OCI-LY7 (cell line): Measurements from ENCODE around the gene KTN1. TPM values are rescaled to one million over a fixed set of nuclear protein-coding genes. Genes with fewer than 3 reads are reported as not detected.

Source experiments
- BruUV-seq: library from RNA; stranded (reverse); fragments of 400-500 nt; replicated peaks from 2 replicates; lab custom pipeline; 2021; lab: Mats Ljungman, UMichigan
- CTCF ChIA-PET: fragments of 300-600 bp; sonication (Branson Sonifier 250); formaldehyde crosslinking; loops from one replicate; lab custom pipeline; 2022; ENCODE audit warnings: antibody characterized with exemption; ENCODE audit not compliant: unreplicated experiment; lab: Charles Lee
- POLR2A ChIA-PET: fragments of 300-600 bp; sonication (Branson Sonifier 250); formaldehyde crosslinking; loops from one replicate; lab custom pipeline; 2022; ENCODE audit warnings: antibody characterized with exemption; lab: Charles Lee
- DNase-seq: peaks from one replicate; pipeline ENCODE4 v3.0.0-alpha.2; 2015; ENCODE audit warnings: low spot score
- H2AFZ ChIP-seq: fragments of 200-600 bp; sonication (generic), shearing (Covaris generic); 2 replicates; pipeline ENCODE4 v1.6.1; 2014; ENCODE audit warnings: mild to moderate bottlenecking, antibody characterized with exemption, low read length, moderate library complexity
- H3K27ac ChIP-seq: fragments of 200-600 bp; sonication (generic); 2 replicates; pipeline ENCODE4 v1.5.1; 2014; ENCODE audit warnings: mixed run types, low read depth, mild to moderate bottlenecking, moderate library complexity, low read length, inconsistent platforms; ENCODE audit not compliant: poor library complexity, severe bottlenecking
- H3K36me3 ChIP-seq: fragments of 200-600 bp; sonication (generic); 2 replicates; pipeline ENCODE4 v1.6.1; 2014; ENCODE audit warnings: mild to moderate bottlenecking, antibody characterized with exemption, low read length, moderate library complexity, mixed read lengths; ENCODE audit not compliant: insufficient read depth
- H3K4me1 ChIP-seq: fragments of 200-600 bp; sonication (generic); 2 replicates; pipeline ENCODE4 v1.5.1; 2014; ENCODE audit warnings: mild to moderate bottlenecking, low read length; ENCODE audit not compliant: insufficient read depth, poor library complexity, severe bottlenecking
- H3K4me2 ChIP-seq: fragments of 200-600 bp; sonication (generic); 2 replicates; pipeline ENCODE4 v1.6.1; 2014; ENCODE audit warnings: mild to moderate bottlenecking, low read length
- H3K4me3 ChIP-seq: fragments of 200-600 bp; sonication (generic); 2 replicates; pipeline ENCODE4 v1.5.1; 2014; ENCODE audit warnings: mild to moderate bottlenecking, low read depth, low read length; ENCODE audit not compliant: poor library complexity, severe bottlenecking
- H3K79me2 ChIP-seq: fragments of 200-600 bp; sonication (generic); 2 replicates; pipeline ENCODE4 v1.6.1; 2016; ENCODE audit warnings: low read depth, mild to moderate bottlenecking, low read length, moderate library complexity, mixed read lengths; ENCODE audit not compliant: insufficient read depth
- H3K9me2 ChIP-seq: fragments of 200-600 bp; sonication (generic); 2 replicates; pipeline ENCODE4 v1.6.1; 2016; ENCODE audit warnings: mild to moderate bottlenecking, low read length, mixed read lengths; ENCODE audit not compliant: insufficient read depth
- H3K9me3 ChIP-seq: fragments of 200-600 bp; sonication (generic); 2 replicates; pipeline ENCODE4 v1.6.1; 2014; ENCODE audit warnings: mild to moderate bottlenecking, mixed run types, low read length, mixed read lengths
- H4K20me1 ChIP-seq: fragments of 200-600 bp; sonication (generic); 2 replicates; pipeline ENCODE4 v1.6.1; 2014; ENCODE audit warnings: mild to moderate bottlenecking, antibody characterized with exemption, low read length, moderate library complexity, mixed read lengths; ENCODE audit not compliant: insufficient read depth
- EZH2phosphoT487 ChIP-seq: fragments of 200-600 bp; sonication (generic); IDR thresholded peaks from 2 replicates; pipeline ENCODE4 v1.6.1; 2018; ENCODE audit warnings: low read depth, borderline replicate concordance, mild to moderate bottlenecking, mixed run types, antibody characterized with exemption, low read length, moderate library complexity, mixed read lengths
- intact Hi-C: fragments of 100-400 bp; cut with micrococcal nuclease; formaldehyde crosslinking; loops from one replicate; pipeline ENCODE4 v1.10.0; 2022; ENCODE audit not compliant: unreplicated experiment
- total RNA-seq, 2 experiments: library from RNA; depleted of rRNA in 1 of 2; stranded (reverse); fragments of >200 nt in 1 of 2; shearing (Covaris generic) in 1 of 2; gene quantifications; 2 replicates each; pipeline ENCODE4 v1.2.3, GENCODE V29; 2014 to 2022
- TF ChIP-seq, protein P1 (sequence below): fragments of 200-600 bp; sonication (generic); conservative IDR thresholded peaks from 2 replicates; pipeline ENCODE4 v1.5.1; 2014; ENCODE audit warnings: mild to moderate bottlenecking, antibody characterized with exemption, low read length, moderate library complexity, mixed read lengths

KTN1 gene
- total RNA-seq, 2 experiments from 2014 or later: 60.6 to 124 TPM

DNA sequence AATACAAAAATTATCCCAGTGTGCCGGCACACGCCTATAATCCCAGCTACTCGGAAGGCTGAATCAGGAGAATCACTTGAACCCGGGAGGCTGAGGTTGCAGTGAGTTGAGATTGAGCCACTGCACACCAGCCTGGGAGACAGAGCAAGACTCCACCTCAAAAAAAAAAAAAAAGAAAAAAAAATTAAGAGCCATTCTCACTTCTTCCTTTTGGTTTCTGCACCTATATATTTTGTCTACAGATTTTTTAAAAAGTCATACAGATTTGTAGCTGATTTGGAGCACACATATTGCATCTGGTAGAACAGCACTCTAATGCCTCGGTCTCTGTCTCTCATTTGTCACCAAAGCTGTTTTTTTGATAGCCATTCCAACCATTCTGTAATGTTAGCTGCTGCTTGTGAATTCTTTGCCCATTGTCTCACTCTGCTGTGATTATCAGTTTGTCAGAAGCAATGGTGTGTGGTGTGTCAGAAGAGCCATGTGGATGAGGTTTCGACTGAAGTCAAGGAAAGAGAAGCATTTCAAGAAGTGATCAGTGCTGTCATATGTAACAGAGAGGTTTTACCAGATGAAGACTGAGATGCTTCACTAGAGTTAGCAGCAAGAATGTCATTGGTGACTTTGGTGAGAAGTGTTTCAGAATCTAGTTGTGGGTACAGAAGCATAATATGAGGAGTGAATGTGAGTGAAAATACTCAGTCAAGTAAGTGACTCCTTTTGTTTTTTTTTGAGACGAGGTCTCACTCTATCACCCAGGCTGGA, 8.7 kb upstream of the KTN1 start:
- intact Hi-C loops: no loop called here
- no TSS peak for BruUV-seq
- no peaks in the 10 kb centered on the region for H3K4me1 ChIP-seq
- no peaks in the 10 kb centered on the region for H3K36me3 ChIP-seq
- DNase-seq: no peak
- H3K9me2 ChIP-seq: no peaks in the 10 kb centered on the region
- H2AFZ ChIP-seq: no peak overlapping the region
- no peak overlapping the region for H3K4me3 ChIP-seq
- H3K27ac ChIP-seq: no peak overlapping the region
- TF ChIP-seq, protein P1, sequence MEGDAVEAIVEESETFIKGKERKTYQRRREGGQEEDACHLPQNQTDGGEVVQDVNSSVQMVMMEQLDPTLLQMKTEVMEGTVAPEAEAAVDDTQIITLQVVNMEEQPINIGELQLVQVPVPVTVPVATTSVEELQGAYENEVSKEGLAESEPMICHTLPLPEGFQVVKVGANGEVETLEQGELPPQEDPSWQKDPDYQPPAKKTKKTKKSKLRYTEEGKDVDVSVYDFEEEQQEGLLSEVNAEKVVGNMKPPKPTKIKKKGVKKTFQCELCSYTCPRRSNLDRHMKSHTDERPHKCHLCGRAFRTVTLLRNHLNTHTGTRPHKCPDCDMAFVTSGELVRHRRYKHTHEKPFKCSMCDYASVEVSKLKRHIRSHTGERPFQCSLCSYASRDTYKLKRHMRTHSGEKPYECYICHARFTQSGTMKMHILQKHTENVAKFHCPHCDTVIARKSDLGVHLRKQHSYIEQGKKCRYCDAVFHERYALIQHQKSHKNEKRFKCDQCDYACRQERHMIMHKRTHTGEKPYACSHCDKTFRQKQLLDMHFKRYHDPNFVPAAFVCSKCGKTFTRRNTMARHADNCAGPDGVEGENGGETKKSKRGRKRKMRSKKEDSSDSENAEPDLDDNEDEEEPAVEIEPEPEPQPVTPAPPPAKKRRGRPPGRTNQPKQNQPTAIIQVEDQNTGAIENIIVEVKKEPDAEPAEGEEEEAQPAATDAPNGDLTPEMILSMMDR: no peak
- no peak for TF ChIP-seq EZH2phosphoT487
- ChIA-PET CTCF (no interaction called here), POLR2A (interaction anchor here (0.5 to 0.7 kb wide), 3 partner anchors 129 to 1270 kb away, joined by 3 to 5 read pairs (median 4); no protein-coding TSS in a partner anchor)
- H3K9me3 ChIP-seq: no peaks in the 10 kb centered on the region
- no peak overlapping the region for H3K4me2 ChIP-seq
- H4K20me1 ChIP-seq: no peaks in the 10 kb centered on the region
- H3K79me2 ChIP-seq: no peaks in the 10 kb centered on the region

DNA sequence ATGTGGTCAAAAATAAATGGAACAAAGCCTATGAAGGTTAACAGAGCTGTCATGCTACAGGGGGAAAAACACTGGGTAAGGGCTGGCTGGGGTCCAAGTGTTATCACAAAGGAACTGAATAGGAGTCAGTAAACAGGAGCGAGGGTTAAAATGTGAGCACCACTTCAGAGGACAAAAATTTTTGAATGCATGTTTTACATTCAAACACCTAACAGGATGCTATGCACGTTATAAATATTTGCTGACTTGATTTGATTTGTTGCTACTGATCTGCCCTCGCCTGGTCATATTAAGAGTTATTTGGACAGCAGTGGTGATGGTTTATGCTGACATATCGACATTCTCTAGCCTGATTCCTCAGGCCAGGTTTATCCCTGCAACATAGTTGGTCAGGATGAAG, 7.4 kb upstream of the KTN1 start:
- BruUV-seq: no TSS peak
- Histone ChIP-seq H3K79me2 (no peaks in the 10 kb centered on the region), H3K27ac (no peak overlapping the region), H4K20me1 (no peaks in the 10 kb centered on the region), H2AFZ (no peak overlapping the region), H3K4me2 (no peak overlapping the region), H3K4me3 (no peak overlapping the region), H3K36me3 (no peaks in the 10 kb centered on the region), H3K4me1 (no peaks in the 10 kb centered on the region), H3K9me2 (no peaks in the 10 kb centered on the region), H3K9me3 (no peaks in the 10 kb centered on the region)
- intact Hi-C loops: no loop called here
- no peak for TF ChIP-seq EZH2phosphoT487
- CTCF ChIA-PET: no interaction called here
- POLR2A ChIA-PET: interaction anchor here (0.9 kb wide), 1 partner anchor 89 kb away, joined by 3 read pairs; no protein-coding TSS in a partner anchor
- DNase-seq: no peak

DNA sequence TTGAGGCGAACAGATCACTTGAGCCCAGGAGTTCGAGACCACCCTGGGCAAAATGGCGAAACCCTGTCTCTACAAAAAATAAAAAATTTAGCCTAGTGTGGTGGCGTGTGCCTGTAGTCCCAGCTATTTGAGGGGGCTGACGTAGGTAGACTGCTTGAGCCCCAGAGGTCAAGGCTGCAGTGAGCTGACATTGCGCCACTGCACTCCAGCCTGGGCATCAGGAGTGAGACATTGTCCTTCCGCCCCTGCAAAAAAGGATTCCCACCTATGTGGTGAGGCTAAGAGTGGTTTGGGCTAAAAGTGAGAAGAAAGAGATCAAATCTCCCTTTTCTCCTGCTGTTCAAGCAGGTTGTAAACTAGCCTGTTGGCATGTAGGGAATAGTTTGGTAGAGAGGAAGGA, 5.0 kb upstream of the KTN1 start:
- POLR2A ChIA-PET: interaction anchor here (0.8 kb wide), 1 partner anchor 8 kb away, joined by 3 read pairs; no protein-coding TSS in a partner anchor
- BruUV-seq: no TSS peak
- no peak overlapping the region for H3K4me3 ChIP-seq
- H2AFZ ChIP-seq: no peak overlapping the region
- no peaks in the 10 kb centered on the region for H3K9me3 ChIP-seq
- TF ChIP-seq, protein P1: no peak
- no peak for TF ChIP-seq EZH2phosphoT487
- no peak for DNase-seq
- CTCF ChIA-PET: interaction anchor here (0.6 kb wide), 1 partner anchor 454 kb away, joined by 3 read pairs; no protein-coding TSS in a partner anchor
- no peaks in the 10 kb centered on the region for H4K20me1 ChIP-seq
- H3K36me3 ChIP-seq: no peaks in the 10 kb centered on the region
- H3K4me1 ChIP-seq: peaks cover 7% of the 10 kb centered on the region
- H3K27ac ChIP-seq: no peak overlapping the region
- no peaks in the 10 kb centered on the region for H3K9me2 ChIP-seq
- intact Hi-C loops: no loop called here
- no peak overlapping the region for H3K4me2 ChIP-seq
- no peaks in the 10 kb centered on the region; the same call in 1 of the 2 replicates for H3K79me2 ChIP-seq
